Large intestine (tissue), 3 donors: Measurements from ENCODE around the gene KCNQ1. TPM values are rescaled to one million over a fixed set of nuclear protein-coding genes. Genes with fewer than 3 reads are reported as not detected.
A peak's percentile ranks its signal among the peaks of the same experiment; 100 is the strongest.

Experiments
- DNase-seq, 2 donors: peaks; one replicate each; pipeline versions ENCODE4 v3.0.0 to v3.0.0-alpha.2; 2013
- H3K27ac ChIP-seq: one replicate; pipeline ENCODE4 v1.5.1; 2013; ENCODE audit warnings: low read length
- H3K27me3 ChIP-seq: 2 replicates; pipeline ENCODE4 v1.6.1; 2013; ENCODE audit warnings: low read length; ENCODE audit not compliant: control insufficient read depth, insufficient read depth
- H3K36me3 ChIP-seq: 2 replicates; pipeline ENCODE4 v1.6.1; 2013; ENCODE audit warnings: low read length; ENCODE audit not compliant: control insufficient read depth, insufficient read depth
- H3K4me1 ChIP-seq: one replicate; pipeline ENCODE4 v1.6.1; 2013; ENCODE audit warnings: low read length; ENCODE audit not compliant: control insufficient read depth, insufficient read depth
- H3K4me3 ChIP-seq: one replicate; pipeline ENCODE4 v1.5.1; 2013; ENCODE audit warnings: low read length
- H3K9me3 ChIP-seq: one replicate; pipeline ENCODE4 v1.6.1; 2013; ENCODE audit warnings: mild to moderate bottlenecking, low read depth, low read length, moderate library complexity; ENCODE audit not compliant: control insufficient read depth
- WGBS: methylation state at CpG from one replicate; pipeline ENCODE4 v1.1.5; 2013; ENCODE audit warnings: low lambda C conversion rate; ENCODE audit not compliant: insufficient coverage; 5-methylcytosine and 5-hydroxymethylcytosine counted together
- polyA plus RNA-seq: library from polyadenylated mRNA; unstranded; fragments of 120-200 nt; gene quantifications from one replicate; pipeline ENCODE4 v1.2.1, GENCODE V29; 2013

The KCNQ1 gene
- polyA plus RNA-seq, 1 donor = 19.5 TPM

DNA sequence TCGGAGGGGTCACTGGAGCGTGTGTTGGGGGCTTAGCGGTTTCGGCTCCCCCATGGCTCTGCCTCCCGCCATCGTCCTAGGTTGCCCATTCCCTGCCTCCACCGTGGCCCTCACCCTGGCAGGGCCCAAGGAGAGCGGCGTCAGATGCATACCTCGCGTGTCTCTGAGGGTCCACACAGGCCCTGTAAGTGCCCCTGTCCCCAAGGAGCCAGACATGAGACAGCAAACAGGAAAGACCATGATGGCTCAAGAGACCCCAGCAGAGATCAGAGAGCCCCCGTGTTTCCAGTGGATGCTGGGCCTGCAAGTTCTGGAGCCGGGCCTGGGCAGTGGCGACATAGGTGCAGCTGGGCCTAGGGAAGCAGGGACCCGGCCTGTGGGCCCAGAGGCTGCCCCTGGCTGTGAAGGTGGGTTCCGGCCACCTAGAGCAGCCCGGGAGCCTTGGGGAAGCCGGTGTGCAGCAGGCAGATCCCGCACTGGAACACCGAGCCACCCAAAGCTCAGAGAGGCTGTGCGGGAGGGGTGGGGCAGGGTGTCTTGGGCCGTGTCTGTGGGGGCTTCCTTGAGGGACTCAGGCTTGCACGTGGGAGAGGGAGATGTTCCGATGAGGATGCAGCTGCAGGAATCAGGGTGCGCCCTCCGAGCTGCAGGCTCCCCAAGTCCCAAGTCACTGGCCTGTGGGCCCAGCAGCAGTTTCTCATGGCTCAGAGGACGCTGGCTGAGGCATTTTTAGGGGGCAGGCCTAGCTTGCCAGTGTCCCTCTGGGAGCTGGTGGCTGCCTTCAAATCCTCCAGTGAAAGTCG is 128.6 kb downstream of the KCNQ1 start:
- H3K4me1 ChIP-seq = peaks cover 43% of the 10 kb centered on the region
- DNase-seq = no peak
- no CpG with 5 or more reads among the region's 28 CpGs for WGBS
- H3K4me3 ChIP-seq = no peak overlapping the region
- H3K27me3 ChIP-seq = no peaks in the 10 kb centered on the region
- H3K27ac ChIP-seq = no peak overlapping the region
- no peaks in the 10 kb centered on the region for H3K36me3 ChIP-seq
- peaks cover 46% of the 10 kb centered on the region for H3K9me3 ChIP-seq

DNA sequence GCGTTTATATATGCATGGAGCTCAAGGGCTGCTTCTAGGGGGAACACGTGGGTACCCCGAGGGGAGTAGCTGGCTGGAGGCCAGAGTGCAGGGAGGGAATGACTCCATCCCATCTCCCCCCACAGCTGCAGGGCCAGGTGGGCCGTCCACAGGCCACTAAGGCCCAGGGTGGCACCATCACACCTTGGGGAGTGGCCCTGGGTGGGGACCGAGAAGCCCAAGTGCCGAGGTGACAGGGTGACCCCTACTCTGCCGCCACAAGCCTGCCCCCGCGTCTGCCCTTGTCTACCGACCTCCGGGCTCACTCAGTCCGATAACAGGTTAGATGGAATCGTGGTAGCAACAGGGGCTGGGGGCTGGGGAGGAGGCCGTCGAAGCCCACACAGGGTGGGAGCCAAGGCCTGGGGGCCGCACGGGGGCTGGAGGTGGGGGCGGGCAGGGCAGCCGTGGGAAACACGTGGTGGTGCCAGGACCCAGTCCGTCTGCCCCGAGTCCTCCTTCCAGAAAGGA is 129.3 kb downstream of the KCNQ1 start:
- WGBS = no CpG with 5 or more reads among the region's 22 CpGs
- no peak for DNase-seq
- Histone ChIP-seq H3K27ac (no peak overlapping the region), H3K36me3 (no peaks in the 10 kb centered on the region), H3K27me3 (no peaks in the 10 kb centered on the region), H3K9me3 (peaks cover 46% of the 10 kb centered on the region), H3K4me1 (peaks cover 44% of the 10 kb centered on the region), H3K4me3 (no peak overlapping the region)

DNA sequence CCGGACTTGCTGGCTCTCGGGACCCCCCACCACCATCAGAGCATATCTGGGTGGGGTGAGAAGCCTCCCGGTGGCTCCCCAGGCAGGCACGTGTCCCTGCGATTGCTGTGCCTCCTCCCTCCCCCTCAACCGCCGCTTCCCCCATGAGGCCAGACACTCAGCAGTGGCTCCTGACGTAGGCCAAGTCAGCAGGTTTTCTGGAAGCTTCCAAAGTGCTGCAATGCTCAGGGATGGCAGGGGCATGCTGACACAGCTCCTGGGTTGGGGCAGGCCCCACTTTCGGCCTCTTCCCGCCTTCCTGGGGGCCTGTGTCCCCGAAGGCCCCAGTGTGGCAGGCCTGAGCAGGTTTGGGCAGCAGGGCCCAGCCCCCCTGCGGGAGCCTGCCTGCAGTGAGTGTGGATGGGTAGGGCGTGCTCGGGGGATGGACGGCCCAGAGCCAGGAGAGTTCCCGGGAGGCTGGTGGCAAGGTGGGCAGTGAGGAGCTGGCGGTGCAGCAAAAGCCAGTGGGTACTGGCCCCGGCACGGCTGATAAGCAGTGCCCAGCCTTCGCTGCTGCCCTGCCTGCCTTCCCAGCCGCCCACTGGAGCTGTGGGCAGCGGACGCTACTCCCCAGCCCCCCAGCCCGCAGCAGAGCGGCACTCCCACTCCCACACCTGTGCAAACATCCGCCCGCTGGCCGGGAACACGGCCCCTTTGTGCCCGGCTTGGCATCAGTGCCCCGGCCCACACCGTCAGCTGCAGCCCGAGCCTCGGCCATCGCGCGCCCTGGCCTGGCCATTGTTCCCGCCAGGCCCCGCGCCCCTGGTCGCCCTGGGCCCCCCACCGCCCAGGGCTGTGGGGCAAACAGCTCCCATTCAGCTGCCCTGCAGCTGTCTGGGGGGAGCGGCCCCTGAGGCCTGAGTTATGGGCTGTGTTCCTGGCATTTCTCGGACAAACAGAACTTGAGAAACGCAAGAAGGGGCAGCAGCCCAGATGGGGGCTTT is 130.0 kb downstream of the KCNQ1 start:
- Histone ChIP-seq H3K4me3 (no peak overlapping the region), H3K9me3 (peaks cover 39% of the 10 kb centered on the region), H3K27ac (peak overlapping the region; percentile 76), H3K4me1 (peaks cover 39% of the 10 kb centered on the region), H3K27me3 (no peaks in the 10 kb centered on the region), H3K36me3 (no peaks in the 10 kb centered on the region)
- no peak for DNase-seq
- WGBS = no CpG with 5 or more reads among the region's 45 CpGs

DNA sequence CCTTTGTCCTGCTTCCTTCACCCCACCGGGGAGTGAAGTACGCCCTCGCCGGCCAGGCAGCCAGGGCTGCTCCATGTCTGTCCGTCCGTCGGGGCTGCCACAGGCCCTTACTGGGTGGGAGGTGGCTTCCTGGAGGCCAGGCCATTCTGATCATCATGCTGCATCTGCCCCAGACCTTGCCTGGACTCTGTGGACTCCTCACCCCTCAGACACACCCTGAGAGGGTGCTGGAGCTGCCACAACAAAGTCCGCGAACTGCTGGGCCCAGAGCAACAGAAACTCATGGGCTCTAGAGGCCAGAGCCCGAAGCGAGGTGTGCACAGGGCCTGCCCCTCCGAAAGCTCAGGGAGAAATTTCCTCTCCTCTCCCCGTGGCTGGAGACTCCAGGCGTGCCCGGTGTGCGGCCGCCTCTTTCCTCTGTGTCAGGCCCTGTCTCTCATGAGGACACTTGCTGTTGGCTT is 130.8 kb downstream of the KCNQ1 start:
- Histone ChIP-seq H3K36me3 (no peaks in the 10 kb centered on the region), H3K4me1 (peaks cover 41% of the 10 kb centered on the region), H3K27ac (peak overlapping the region; percentile 76), H3K27me3 (no peaks in the 10 kb centered on the region), H3K4me3 (no peak overlapping the region), H3K9me3 (peaks cover 31% of the 10 kb centered on the region)
- WGBS = no CpG with 5 or more reads among the region's 17 CpGs
- DNase-seq = peak; percentile 68 to 82

DNA sequence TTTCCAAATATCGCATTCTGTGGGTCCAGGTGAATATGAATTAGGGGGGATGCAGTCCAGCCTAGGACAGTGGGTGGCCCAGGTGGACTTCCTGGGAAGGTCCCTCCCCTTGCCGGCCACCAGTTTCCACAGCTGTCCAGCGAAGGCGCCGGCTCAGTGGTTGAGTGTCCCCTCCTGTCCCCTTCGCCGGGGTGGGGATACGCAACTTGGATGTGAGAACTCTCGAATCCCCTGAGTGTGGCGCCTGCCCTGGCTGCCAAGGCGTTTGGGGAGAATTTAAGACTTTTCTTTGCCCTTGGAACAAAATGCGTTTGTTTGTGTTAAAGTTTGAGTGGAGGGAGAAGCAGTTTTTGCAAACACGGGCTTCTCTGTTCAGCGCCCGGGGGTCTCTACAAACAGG is 131.3 kb downstream of the KCNQ1 start:
- Histone ChIP-seq H3K36me3 (no peaks in the 10 kb centered on the region), H3K27me3 (no peaks in the 10 kb centered on the region), H3K4me3 (no peak overlapping the region), H3K27ac (peak overlapping the region; percentile 76), H3K4me1 (peaks cover 44% of the 10 kb centered on the region), H3K9me3 (peaks cover 27% of the 10 kb centered on the region)
- DNase-seq = no peak
- WGBS = 90% methylated on average over 2 of the region's 15 CpGs

DNA sequence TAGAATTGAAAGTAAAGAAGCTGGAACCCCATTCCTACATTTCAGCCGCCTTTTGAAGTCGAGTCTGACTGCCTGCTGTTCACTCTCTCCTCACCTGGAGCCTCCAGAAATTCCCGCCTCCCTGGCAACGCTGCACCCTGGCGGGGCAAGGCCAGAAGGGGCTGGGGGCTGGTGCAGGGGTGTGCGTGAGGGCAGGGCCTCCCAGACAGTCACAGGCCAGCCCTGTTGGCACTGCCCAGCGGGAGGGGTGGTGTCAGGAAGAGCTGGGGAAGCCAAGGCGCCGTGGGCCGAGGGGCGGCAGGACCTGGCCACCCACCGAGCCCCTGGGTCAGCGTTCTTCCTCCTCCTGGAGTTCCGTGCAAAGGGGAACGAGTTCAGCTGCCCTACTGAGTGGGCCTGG is 131.7 kb downstream of the KCNQ1 start:
- Histone ChIP-seq H3K4me1 (peaks cover 44% of the 10 kb centered on the region), H3K27ac (peak overlapping the region; percentile 76), H3K4me3 (no peak overlapping the region), H3K9me3 (peaks cover 23% of the 10 kb centered on the region), H3K27me3 (no peaks in the 10 kb centered on the region), H3K36me3 (no peaks in the 10 kb centered on the region)
- no peak for DNase-seq
- no CpG with 5 or more reads among the region's 15 CpGs for WGBS

DNA sequence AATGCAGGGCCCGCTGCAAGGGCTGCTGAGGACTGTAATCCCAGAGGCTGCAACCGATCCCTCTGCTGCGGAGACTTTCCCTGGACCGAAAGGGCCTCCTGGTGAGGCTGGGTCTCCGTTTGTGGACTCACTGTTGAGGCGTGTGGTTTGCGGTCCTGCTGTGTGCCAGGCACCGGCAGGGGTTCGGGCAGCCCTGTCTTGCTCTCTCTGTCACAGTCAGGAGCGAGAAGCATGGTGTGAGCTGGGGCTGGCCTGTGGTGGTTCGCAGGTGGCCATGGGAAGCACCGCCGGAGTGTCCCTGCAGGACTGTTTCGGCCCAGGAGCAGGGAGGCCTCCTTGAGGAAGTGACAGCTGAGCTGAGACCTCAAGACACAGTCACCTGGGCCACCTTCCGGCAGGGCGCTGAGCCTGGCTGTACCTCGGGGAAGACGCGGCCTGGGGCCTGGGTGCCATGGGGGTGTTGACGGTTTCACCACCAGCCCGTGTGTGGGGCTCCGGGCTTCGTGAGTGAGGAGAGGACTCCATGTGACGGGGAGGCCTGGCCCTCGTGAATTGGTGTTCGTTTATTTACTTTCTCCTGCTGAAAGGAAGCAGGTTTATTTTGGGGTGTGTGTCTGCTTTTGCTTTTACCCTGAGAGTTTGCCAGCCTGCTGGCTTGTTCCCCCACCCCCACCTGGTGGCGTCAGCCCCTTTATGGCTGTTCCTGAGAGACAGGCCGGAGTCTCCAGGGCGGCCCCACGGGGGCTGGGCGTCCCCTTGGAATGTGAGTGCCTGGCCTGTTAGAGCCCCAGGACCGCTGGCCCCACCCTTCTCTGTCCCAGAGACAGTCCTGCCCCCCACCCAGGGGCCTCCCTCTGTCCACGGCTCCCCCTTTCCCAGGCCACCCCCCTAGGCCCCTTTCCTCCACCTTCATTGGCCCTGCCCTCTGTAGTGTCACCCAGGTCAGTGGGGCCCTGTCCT is 132.5 kb downstream of the KCNQ1 start:
- WGBS = no CpG with 5 or more reads among the region's 33 CpGs
- Histone ChIP-seq H3K4me1 (peaks cover 44% of the 10 kb centered on the region), H3K27ac (peak overlapping the region; percentile 76), H3K4me3 (no peak overlapping the region), H3K9me3 (peaks cover 16% of the 10 kb centered on the region), H3K36me3 (no peaks in the 10 kb centered on the region), H3K27me3 (no peaks in the 10 kb centered on the region)
- DNase-seq = peak; percentile 89 to 93

DNA sequence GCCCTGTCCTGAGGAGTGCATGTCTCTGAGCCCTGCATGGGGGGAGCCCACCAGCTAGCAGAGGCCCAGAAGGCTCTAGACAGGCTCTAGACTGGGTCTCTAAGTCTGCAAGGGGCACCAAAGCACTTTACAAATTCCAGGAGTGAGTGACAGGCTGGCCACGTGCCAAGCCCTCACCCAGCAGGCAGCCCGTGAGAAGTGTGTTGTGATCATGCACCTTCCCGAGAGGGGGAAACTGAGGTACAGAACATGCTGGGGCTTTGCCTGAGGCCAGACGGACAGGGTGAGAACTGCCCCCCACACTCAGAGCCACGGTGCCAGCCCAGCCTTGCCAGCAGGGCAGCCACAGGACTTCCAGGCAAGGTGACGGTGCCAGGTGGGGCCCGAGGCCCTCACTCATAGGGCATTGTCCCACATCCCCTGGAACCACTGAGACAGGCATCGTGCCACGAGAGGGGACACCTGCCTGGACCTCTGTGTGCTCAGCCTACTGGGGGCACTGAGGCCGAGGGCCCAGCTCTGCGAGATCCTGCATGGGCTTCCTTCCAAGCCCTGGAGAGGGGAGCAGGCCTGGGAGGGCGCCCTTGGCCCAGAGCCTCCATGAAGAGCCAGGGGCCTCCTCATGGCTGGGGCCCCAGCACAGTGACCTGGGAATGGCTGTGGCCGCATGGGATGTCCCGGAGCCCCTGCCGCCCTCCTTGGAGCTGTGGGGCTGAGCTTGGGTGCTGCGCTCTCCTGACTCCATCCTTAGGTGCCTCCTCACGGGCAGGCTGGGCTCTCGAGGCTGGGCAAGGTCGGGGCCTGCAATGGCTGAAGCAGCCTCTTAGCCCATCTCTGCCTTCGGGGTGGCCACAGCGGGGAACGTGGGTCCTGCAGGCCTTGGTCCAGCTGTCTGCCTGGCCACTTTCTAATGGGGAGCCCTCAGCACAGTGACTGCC is 133.5 kb downstream of the KCNQ1 start:
- Histone ChIP-seq H3K4me1 (peaks cover 44% of the 10 kb centered on the region), H3K9me3 (peaks cover 13% of the 10 kb centered on the region), H3K27me3 (no peaks in the 10 kb centered on the region), H3K27ac (peak overlapping the region; percentile 76), H3K36me3 (no peaks in the 10 kb centered on the region), H3K4me3 (no peak overlapping the region)
- no peak for DNase-seq
- WGBS = no CpG with 5 or more reads among the region's 22 CpGs

DNA sequence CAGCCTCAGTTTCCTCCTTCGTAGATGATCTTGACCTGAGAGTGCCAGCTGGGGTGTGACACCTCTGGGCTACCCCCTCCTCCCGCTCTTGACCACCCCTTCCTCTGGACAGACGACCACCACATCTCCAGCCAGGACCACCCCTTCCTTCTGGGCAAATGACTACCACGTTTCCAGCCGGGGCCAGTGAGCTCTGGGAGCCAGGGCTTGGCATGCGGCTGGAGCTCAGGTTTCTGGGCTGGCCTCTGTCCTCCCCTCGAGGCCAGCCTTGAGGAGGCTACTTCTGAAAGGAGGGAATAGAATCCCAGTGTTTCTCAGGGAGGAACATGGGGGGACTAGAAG is 134.1 kb downstream of the KCNQ1 start:
- Histone ChIP-seq H3K27ac (no peak overlapping the region), H3K4me3 (no peak overlapping the region), H3K9me3 (peaks cover 13% of the 10 kb centered on the region), H3K36me3 (no peaks in the 10 kb centered on the region), H3K4me1 (peaks cover 44% of the 10 kb centered on the region), H3K27me3 (no peaks in the 10 kb centered on the region)
- no CpG with 5 or more reads among the region's 7 CpGs for WGBS
- DNase-seq = no peak
